HepG2 (cell line): Measurements from ENCODE around the gene HHATL. TPM values are rescaled to one million over a fixed set of nuclear protein-coding genes. Genes with fewer than 3 reads are reported as not detected.

Experiments
- BRD4 ChIP-seq: sonication (generic); formaldehyde crosslinking; IDR thresholded peaks from 2 replicates; pipeline ENCODE4 v1.4.0; 2020; ENCODE audit warnings: missing genetic modification reagents
- CBX2 ChIP-seq, 2 experiments: fragments of 200-600 bp in 1 of 2; sonication (generic); formaldehyde crosslinking in 1 of 2; IDR thresholded peaks; 2 replicates each; pipeline versions ENCODE4 v1.7.0 to v1.8.1; 2018 to 2022; ENCODE audit warnings: low read depth in 2 of 2, low read length in 1 of 2, mild to moderate bottlenecking in 1 of 2, missing genetic modification reagents in 1 of 2
- HHEX ChIP-seq: IDR thresholded peaks from 2 replicates; pipeline ENCODE4 v1.6.1; 2016; ENCODE audit warnings: control low read depth
- IKZF5 ChIP-seq: IDR thresholded peaks from 2 replicates; pipeline ENCODE4 v1.6.1; 2018; ENCODE audit warnings: missing genetic modification reagents, mild to moderate bottlenecking, missing compliant biosample characterization
- NFAT5 ChIP-seq: sonication (generic); formaldehyde crosslinking; IDR thresholded peaks from 2 replicates; pipeline ENCODE4 v1.4.0; 2020; ENCODE audit warnings: missing genetic modification reagents
- PAX8 ChIP-seq: sonication (generic); formaldehyde crosslinking; IDR thresholded peaks from 2 replicates; pipeline ENCODE4 v1.8.0; 2022; ENCODE audit warnings: mild to moderate bottlenecking, missing genetic modification reagents, borderline replicate concordance
- POLR2AphosphoS5 ChIP-seq: IDR thresholded peaks from 2 replicates; pipeline ENCODE4 v1.6.1; 2012; ENCODE audit warnings: low read depth, low read length
- RFX3 ChIP-seq: IDR thresholded peaks from 2 replicates; pipeline ENCODE4 v1.6.1; 2016; ENCODE audit warnings: missing biosample characterization, missing genetic modification reagents
- SIX4 ChIP-seq: sonication (generic); formaldehyde crosslinking; IDR thresholded peaks from 2 replicates; pipeline ENCODE4 v1.4.0; 2020; ENCODE audit warnings: missing genetic modification reagents
- TCF7 ChIP-seq: sonication (generic); IDR thresholded peaks from 2 replicates; pipeline ENCODE4 v1.6.1; 2016; ENCODE audit warnings: antibody characterized with exemption, low read depth
- TFDP2 ChIP-seq: sonication (generic); formaldehyde crosslinking; IDR thresholded peaks from 2 replicates; pipeline ENCODE4 v1.4.0; 2020; ENCODE audit warnings: missing genetic modification reagents
- ZBED4 ChIP-seq: sonication (generic); formaldehyde crosslinking; IDR thresholded peaks from 2 replicates; pipeline ENCODE4 v1.4.0; 2020; ENCODE audit warnings: missing genetic modification reagents, borderline replicate concordance
- ZBTB25 ChIP-seq: IDR thresholded peaks from 2 replicates; pipeline ENCODE4 v1.6.1; 2018; ENCODE audit warnings: missing genetic modification reagents
- ZKSCAN8 ChIP-seq: IDR thresholded peaks from 2 replicates; pipeline ENCODE4 v1.6.1; 2016; ENCODE audit warnings: borderline replicate concordance, missing genetic modification reagents, missing compliant biosample characterization
- ZNF343 ChIP-seq: sonication (generic); formaldehyde crosslinking; IDR thresholded peaks from 2 replicates; pipeline ENCODE4 v1.4.0; 2020; ENCODE audit warnings: mild to moderate bottlenecking, missing genetic modification reagents
- ZNF570 ChIP-seq: sonication (generic); formaldehyde crosslinking; IDR thresholded peaks from 2 replicates; pipeline ENCODE4 v1.4.0; 2020; ENCODE audit warnings: mild to moderate bottlenecking, missing genetic modification reagents, borderline replicate concordance
- ZNF841 ChIP-seq: sonication (generic); formaldehyde crosslinking; IDR thresholded peaks from 2 replicates; pipeline ENCODE4 v1.8.1; 2023; ENCODE audit warnings: missing genetic modification reagents, borderline replicate concordance
- polyA plus RNA-seq, 8 experiments: library from polyadenylated mRNA; depleted of rRNA in 3 of 8; stranded (reverse) in 7 of 8; unstranded in 1 of 8; fragments of >200 nt; fragmentation: Illumina TruSeq in 4 of 8; extraction: Trizol in 4 of 8; gene quantifications; 2 replicates each; pipeline versions ENCODE4 v1.2.1 to v1.2.3, GENCODE V29; 2011 to 2016; ENCODE audit warnings: low read depth in 4 of 8, missing spikeins in 1 of 8, mixed read lengths in 1 of 8; ENCODE audit not compliant: insufficient read depth in 1 of 8
- total RNA-seq, 5 experiments: library from RNA; depleted of rRNA; stranded (reverse); fragments of >200 nt; fragmentation: Illumina TruSeq; extraction: Trizol; gene quantifications; 2 replicates each; pipeline ENCODE4 v1.2.3, GENCODE V29; 2016; ENCODE audit warnings: low read depth in 1 of 5

The HHATL gene
- total and polyA plus RNA-seq, 2 of the 13 experiments (the other 11 are each of a cell fraction or from before 2014, with no cell fraction given), result 0.26 TPM; not detected in 1

GRCh38 chr3:42732829-42733459 lies 30.3 kb upstream of the HHATL start (continued):
- peak; percentile 34; the same call in 1 of the 2 replicates for TF ChIP-seq ZBED4
- no peak for TF ChIP-seq ZNF841 (CRISPR knock-in tag)
- TF ChIP-seq RFX3 (CRISPR knock-in tag), result no peak
- no peak for TF ChIP-seq ZNF570
- TF ChIP-seq HHEX (CRISPR knock-in tag), result no peak
- no peak for TF ChIP-seq SIX4
- TF ChIP-seq ZBTB25 (CRISPR knock-in tag), result no peak
- TF ChIP-seq CBX2 (IDR thresholded peaks at IDR 0.05; ENCODE audit: low read depth, low read length), result no peak
- TF ChIP-seq CBX2 (CRISPR knock-in tag; IDR thresholded peaks at IDR 0.05; ENCODE audit: low read depth), result no peak
- no peak for TF ChIP-seq BRD4 (CRISPR knock-in tag)
- TF ChIP-seq ZKSCAN8 (CRISPR knock-in tag), result no peak
- no peak for TF ChIP-seq POLR2AphosphoS5
- no peak for TF ChIP-seq NFAT5 (CRISPR knock-in tag)
- no peak for TF ChIP-seq TCF7
- TF ChIP-seq ZNF343 (CRISPR knock-in tag), result no peak
- TF ChIP-seq TFDP2 (CRISPR knock-in tag), result no peak
- TF ChIP-seq PAX8 (CRISPR knock-in tag), result no peak
- TF ChIP-seq IKZF5, result no peak; the same call in 1 of the 2 replicates
